Activated naive CD4-positive, alpha-beta T cell treated with anti-CD3 and anti-CD28 coated beads for 36 hours (primary cell): ENCODE data around the gene SDHA. TPM values are rescaled to one million over a fixed set of nuclear protein-coding genes. Genes with fewer than 3 reads are reported as not detected.
"Not testable (repeated sequence)": the region's sequence is repeated elsewhere in the genome, so short reads cannot be mapped to it uniquely, and the experiment has no call there.

Experiments
- CTCF ChIA-PET: fragments of 350-600 bp; sonication (Branson Sonifier 250); formaldehyde crosslinking; loops from one replicate; lab custom pipeline; 2021; ENCODE audit warnings: antibody characterized with exemption; lab: Charles Lee
- DNase-seq: peaks from one replicate; pipeline ENCODE4 v3.0.0-alpha.2; 2020
- H3K27ac Mint-ChIP-seq: one replicate; pipeline ENCODE4 v1.8.0; 2021; ENCODE audit warnings: mild to moderate bottlenecking, mixed read lengths
- H3K27me3 Mint-ChIP-seq: one replicate; pipeline ENCODE4 v1.8.0; 2021; ENCODE audit warnings: low read depth, mixed read lengths
- H3K36me3 Mint-ChIP-seq: one replicate; pipeline ENCODE4 v1.8.0; 2021; ENCODE audit warnings: low read depth, mixed read lengths
- H3K4me1 Mint-ChIP-seq: one replicate; pipeline ENCODE4 v1.8.0; 2021; ENCODE audit warnings: low read depth, mixed read lengths
- H3K4me3 Mint-ChIP-seq: one replicate; pipeline ENCODE4 v1.8.0; 2021; ENCODE audit warnings: mild to moderate bottlenecking, moderate library complexity, mixed read lengths
- H3K9me3 Mint-ChIP-seq: one replicate; pipeline ENCODE4 v1.8.0; 2021; ENCODE audit warnings: mixed read lengths
- intact Hi-C: fragments of 100-400 bp; cut with micrococcal nuclease; formaldehyde crosslinking; loops from one replicate; pipeline ENCODE4 v1.15.1; 2023
- total RNA-seq, 2 experiments: library from RNA; stranded (reverse); gene quantifications; one replicate each; pipeline ENCODE4 v1.2.3, GENCODE V29; 2021

The SDHA gene
- total RNA-seq, 2 experiments from 2014 or later = 133 to 136 TPM

DNA sequence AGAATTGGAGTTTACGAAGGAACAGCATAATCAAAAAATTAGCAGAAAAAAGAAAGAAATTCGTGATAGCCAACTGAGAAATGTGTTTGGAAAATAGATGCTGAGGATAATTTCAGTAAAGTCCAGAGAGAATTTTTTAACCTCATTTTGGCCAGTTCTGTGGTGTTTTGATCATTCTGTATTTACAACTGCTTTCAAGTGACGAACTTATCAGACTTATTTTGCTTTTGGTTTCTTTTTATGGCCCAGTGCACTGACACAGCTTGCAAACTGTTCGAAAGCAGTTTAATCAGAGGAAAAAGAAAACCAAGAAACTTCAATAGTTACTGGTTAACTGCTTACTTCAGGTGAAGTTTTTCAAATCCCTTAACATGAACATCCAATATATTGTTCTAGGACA lies 1.9 kb downstream of the SDHA start:
- DNase-seq = no peak
- intact Hi-C loops = loop anchor here (5.0 kb wide), 2 partner anchors 237 to 252 kb away; no protein-coding TSS in a partner anchor
- peaks cover 18% of the 10 kb centered on the region for H3K36me3 Mint-ChIP-seq
- H3K27me3 Mint-ChIP-seq = no peaks in the 10 kb centered on the region
- H3K9me3 Mint-ChIP-seq = no peaks in the 10 kb centered on the region
- H3K27ac Mint-ChIP-seq = peak overlapping the region; percentile 86
- CTCF ChIA-PET = interaction anchor here (1.1 to 2.6 kb wide), 2 partner anchors 32 to 64 kb away, joined by 6 to 13 read pairs; no protein-coding TSS in a partner anchor
- peaks cover 50% of the 10 kb centered on the region for H3K4me1 Mint-ChIP-seq
- peak overlapping the region; percentile 92 for H3K4me3 Mint-ChIP-seq

DNA sequence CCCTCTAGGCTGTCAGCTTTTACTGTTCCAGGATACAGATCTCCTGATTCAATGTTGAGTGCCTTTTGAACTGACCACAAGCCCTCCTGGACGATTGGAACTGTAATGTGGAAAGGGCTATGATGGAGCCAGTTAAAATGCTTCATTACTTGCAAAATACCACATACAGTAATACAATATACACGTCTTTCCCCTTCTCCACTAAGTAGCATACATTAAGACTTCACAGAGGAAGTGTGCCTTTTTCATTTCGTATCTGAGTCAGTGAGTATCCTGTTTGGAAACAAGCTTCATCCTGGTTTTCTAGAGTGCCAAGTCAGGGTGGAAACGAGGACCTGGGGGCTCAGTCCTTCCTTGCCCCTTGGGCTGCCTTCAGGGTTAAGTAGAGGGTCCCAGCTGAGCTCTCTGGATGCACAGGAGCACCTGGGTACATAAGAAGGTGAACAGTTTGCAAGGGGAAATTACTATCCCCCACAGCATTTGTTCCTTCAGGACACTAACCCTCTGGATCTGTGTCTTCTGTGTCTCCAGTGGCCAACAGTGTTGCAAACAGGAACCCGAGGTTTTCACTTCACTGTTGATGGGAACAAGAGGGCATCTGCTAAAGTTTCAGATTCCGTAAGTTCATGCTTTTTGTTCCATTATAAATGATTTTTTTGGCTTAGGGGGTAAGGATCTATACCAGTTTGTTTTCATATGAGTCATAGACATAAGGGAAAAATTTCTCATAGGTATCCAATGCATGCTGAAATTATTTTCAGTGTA lies 5.0 kb downstream of the SDHA start:
- DNase-seq, H3K9me3 Mint-ChIP-seq, intact Hi-C loops, H3K4me3 Mint-ChIP-seq, H3K27me3 Mint-ChIP-seq, CTCF ChIA-PET: not testable (repeated sequence)
- H3K4me1 Mint-ChIP-seq = peaks cover 32% of the 10 kb centered on the region
- H3K27ac Mint-ChIP-seq = peak overlapping the region; percentile 39
- peaks cover 28% of the 10 kb centered on the region for H3K36me3 Mint-ChIP-seq

- Mint-ChIP-seq H3K4me1 (peaks cover 32% of the 10 kb centered on the region), H3K9me3 (no peaks in the 10 kb centered on the region), H3K27me3 (no peaks in the 10 kb centered on the region), H3K36me3 (peaks cover 28% of the 10 kb centered on the region), H3K27ac (no peak overlapping the region), H3K4me3 (no peak overlapping the region)
- CTCF ChIA-PET = no interaction called here
- intact Hi-C loops = no loop called here
- DNase-seq = no peak
These were observed 5.7 kb downstream of the SDHA start for GRCh38 chr5:223791-224190.

DNA sequence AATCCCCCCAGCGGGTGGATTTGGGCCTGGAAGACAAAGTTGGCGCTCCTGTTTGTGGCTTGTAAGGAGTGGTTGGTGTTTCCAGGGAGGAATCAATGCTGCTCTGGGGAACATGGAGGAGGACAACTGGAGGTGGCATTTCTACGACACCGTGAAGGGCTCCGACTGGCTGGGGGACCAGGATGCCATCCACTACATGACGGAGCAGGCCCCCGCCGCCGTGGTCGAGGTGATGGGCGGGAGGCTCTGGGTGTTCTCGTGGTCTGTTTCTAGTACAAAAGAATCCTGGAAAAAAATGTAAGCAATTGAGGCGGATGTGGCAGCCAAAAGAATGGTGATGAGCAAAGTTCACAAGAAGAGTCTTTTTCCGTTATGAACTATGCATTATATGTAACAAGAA lies 7.2 kb downstream of the SDHA start:
- Mint-ChIP-seq H3K4me1 (peaks cover 28% of the 10 kb centered on the region), H3K27ac (peak overlapping the region; percentile 24), H3K36me3 (peaks cover 34% of the 10 kb centered on the region), H3K9me3 (no peaks in the 10 kb centered on the region), H3K4me3 (no peak overlapping the region), H3K27me3 (no peaks in the 10 kb centered on the region)
- CTCF ChIA-PET = no interaction called here
- intact Hi-C loops = no loop called here
- no peak for DNase-seq

DNA sequence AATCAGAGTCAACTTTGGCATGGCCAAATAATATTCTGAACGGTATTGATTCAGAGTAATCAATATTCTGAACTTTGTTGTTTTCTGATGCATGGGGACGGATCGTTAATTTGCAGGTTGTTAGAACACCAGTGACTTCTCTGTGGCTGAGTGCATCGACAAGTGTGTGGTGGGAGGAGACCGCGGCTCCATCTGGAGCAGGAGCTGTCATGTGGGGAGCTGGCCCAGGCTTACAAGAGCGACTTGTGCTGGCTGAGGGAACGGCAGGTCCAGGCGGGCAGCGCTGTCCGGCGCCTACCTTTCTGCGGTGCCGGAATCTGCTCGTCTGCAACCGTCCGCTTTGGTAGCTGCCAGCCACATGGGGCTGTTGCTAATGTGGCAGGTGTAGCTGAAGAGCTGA lies 9.3 kb downstream of the SDHA start:
- peaks cover 45% of the 10 kb centered on the region for H3K36me3 Mint-ChIP-seq
- CTCF ChIA-PET, intact Hi-C loops, H3K27me3 Mint-ChIP-seq, H3K9me3 Mint-ChIP-seq, DNase-seq, H3K4me3 Mint-ChIP-seq, H3K27ac Mint-ChIP-seq: not testable (repeated sequence)
- H3K4me1 Mint-ChIP-seq = peaks cover 13% of the 10 kb centered on the region

GRCh38 chr5:228886-229285 lies 10.8 kb downstream of the SDHA start:
- Mint-ChIP-seq H3K36me3 (peaks cover 41% of the 10 kb centered on the region), H3K4me3 (no peak overlapping the region), H3K9me3 (no peaks in the 10 kb centered on the region), H3K27ac (no peak overlapping the region), H3K4me1 (peaks cover 2% of the 10 kb centered on the region), H3K27me3 (no peaks in the 10 kb centered on the region)
- intact Hi-C loops = no loop called here
- CTCF ChIA-PET = no interaction called here
- DNase-seq = no peak

GRCh38 chr5:230711-231110 lies 12.6 kb downstream of the SDHA start:
- intact Hi-C loops = no loop called here
- Mint-ChIP-seq H3K4me3 (no peak overlapping the region), H3K36me3 (peaks cover 36% of the 10 kb centered on the region), H3K4me1 (no peaks in the 10 kb centered on the region), H3K9me3 (no peaks in the 10 kb centered on the region), H3K27me3 (no peaks in the 10 kb centered on the region), H3K27ac (no peak overlapping the region)
- DNase-seq = no peak
- CTCF ChIA-PET = no interaction called here

DNA sequence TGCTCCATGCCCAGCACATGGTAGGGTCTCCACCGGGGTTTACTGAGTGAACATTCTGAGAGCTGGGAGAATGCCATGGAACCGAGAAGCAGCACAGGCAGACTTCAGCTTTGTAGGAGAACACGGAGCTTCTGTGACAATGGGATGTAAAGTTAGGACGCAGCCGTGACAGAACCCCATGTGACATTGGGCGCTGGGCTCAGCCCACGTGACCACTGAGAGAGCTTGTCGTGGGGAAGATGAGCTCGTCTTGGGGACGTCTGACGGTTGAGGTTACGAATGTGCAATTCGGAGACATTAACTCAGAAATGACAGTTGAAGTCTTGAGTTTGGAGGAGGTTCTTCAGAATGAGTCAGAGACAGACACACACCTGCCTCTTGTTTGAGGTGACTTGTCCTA lies 13.5 kb downstream of the SDHA start:
- no peaks in the 10 kb centered on the region for H3K9me3 Mint-ChIP-seq
- intact Hi-C loops = no loop called here
- CTCF ChIA-PET = no interaction called here
- H3K4me3 Mint-ChIP-seq = no peak overlapping the region
- peaks cover 35% of the 10 kb centered on the region for H3K36me3 Mint-ChIP-seq
- H3K27ac Mint-ChIP-seq = peak overlapping the region; percentile 13
- no peaks in the 10 kb centered on the region for H3K27me3 Mint-ChIP-seq
- DNase-seq = no peak
- H3K4me1 Mint-ChIP-seq = no peaks in the 10 kb centered on the region

DNA sequence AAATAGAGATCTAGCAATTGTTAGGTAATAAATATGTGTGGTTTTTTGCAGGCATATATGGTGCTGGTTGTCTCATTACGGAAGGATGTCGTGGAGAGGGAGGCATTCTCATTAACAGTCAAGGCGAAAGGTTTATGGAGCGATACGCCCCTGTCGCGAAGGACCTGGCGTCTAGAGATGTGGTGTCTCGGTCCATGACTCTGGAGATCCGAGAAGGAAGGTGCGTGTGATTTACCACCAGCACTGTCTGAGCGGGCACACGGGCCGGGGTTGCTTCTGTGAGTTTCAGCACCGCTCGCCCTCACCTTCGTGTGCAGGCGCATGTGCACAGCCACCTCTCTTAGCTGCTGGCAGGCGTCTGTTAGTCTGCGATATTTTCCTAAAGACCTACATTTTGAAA lies 15.3 kb downstream of the SDHA start:
- intact Hi-C loops, H3K9me3 Mint-ChIP-seq, DNase-seq, H3K27me3 Mint-ChIP-seq, H3K4me1 Mint-ChIP-seq, H3K27ac Mint-ChIP-seq, CTCF ChIA-PET, H3K4me3 Mint-ChIP-seq: not testable (repeated sequence)
- H3K36me3 Mint-ChIP-seq = peaks cover 32% of the 10 kb centered on the region

DNA sequence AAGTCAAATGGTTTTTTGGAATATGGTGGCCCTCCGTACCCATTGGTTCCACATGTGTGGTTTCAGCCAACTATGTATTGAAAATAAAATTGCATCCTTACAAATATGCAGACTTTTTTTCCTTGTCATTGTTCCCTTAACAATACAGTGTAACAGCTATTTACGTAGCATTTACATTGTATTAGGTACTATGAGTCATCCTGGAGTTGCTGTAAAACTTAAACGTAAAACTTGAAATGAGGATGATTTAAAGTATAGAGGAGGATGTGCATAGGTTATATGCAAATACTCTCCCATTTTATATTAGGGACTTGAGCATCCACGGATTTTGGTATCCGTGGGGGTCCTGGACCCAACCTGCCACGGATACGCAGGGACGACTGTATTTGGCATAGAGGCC lies 16.3 kb downstream of the SDHA start:
- no peaks in the 10 kb centered on the region for H3K27me3 Mint-ChIP-seq
- H3K9me3 Mint-ChIP-seq = no peaks in the 10 kb centered on the region
- H3K4me3 Mint-ChIP-seq = no peak overlapping the region
- CTCF ChIA-PET = no interaction called here
- H3K4me1 Mint-ChIP-seq = no peaks in the 10 kb centered on the region
- no peak overlapping the region for H3K27ac Mint-ChIP-seq
- intact Hi-C loops = no loop called here
- DNase-seq = no peak
- peaks cover 29% of the 10 kb centered on the region for H3K36me3 Mint-ChIP-seq

GRCh38 chr5:235527-235926 lies 17.4 kb downstream of the SDHA start:
- CTCF ChIA-PET, intact Hi-C loops, H3K27ac Mint-ChIP-seq, H3K9me3 Mint-ChIP-seq, H3K4me1 Mint-ChIP-seq, H3K4me3 Mint-ChIP-seq, H3K27me3 Mint-ChIP-seq, DNase-seq: not testable (repeated sequence)
- H3K36me3 Mint-ChIP-seq = peaks cover 36% of the 10 kb centered on the region

GRCh38 chr5:237931-238330 lies 19.8 kb downstream of the SDHA start:
- H3K4me3 Mint-ChIP-seq, H3K4me1 Mint-ChIP-seq, H3K9me3 Mint-ChIP-seq, H3K27ac Mint-ChIP-seq, intact Hi-C loops, DNase-seq, CTCF ChIA-PET, H3K27me3 Mint-ChIP-seq: not testable (repeated sequence)
- peaks cover 46% of the 10 kb centered on the region for H3K36me3 Mint-ChIP-seq

DNA sequence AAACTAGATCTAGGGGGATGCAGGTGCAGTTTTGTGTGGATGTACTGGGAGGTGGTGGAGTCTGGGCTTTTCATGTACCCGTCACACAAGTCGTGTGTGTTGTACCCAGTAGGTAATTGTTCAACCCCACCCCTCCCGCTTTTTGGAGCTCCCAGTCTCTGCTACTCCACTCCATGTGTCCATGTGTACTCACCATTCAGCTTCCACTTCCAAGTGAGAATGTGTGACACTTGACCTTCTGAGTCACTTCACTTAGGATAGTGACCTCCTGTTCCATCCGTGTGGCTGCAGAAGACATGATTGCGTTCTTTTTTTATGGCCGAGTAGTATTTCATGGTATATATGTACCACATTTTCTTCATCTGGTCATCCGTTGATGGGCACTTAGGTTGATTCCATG lies 22.4 kb downstream of the SDHA start:
- H3K27me3 Mint-ChIP-seq, H3K27ac Mint-ChIP-seq, CTCF ChIA-PET, H3K4me3 Mint-ChIP-seq, DNase-seq, intact Hi-C loops, H3K9me3 Mint-ChIP-seq: not testable (repeated sequence)
- Mint-ChIP-seq H3K36me3 (peaks cover 46% of the 10 kb centered on the region), H3K4me1 (peaks cover 16% of the 10 kb centered on the region)
